ENCODE results near the gene ODR4.
"Not testable (repeated sequence)": the region's sequence is repeated elsewhere in the genome, so short reads cannot be mapped to it uniquely, and the experiment has no call there.

ODR4 gene

DNA sequence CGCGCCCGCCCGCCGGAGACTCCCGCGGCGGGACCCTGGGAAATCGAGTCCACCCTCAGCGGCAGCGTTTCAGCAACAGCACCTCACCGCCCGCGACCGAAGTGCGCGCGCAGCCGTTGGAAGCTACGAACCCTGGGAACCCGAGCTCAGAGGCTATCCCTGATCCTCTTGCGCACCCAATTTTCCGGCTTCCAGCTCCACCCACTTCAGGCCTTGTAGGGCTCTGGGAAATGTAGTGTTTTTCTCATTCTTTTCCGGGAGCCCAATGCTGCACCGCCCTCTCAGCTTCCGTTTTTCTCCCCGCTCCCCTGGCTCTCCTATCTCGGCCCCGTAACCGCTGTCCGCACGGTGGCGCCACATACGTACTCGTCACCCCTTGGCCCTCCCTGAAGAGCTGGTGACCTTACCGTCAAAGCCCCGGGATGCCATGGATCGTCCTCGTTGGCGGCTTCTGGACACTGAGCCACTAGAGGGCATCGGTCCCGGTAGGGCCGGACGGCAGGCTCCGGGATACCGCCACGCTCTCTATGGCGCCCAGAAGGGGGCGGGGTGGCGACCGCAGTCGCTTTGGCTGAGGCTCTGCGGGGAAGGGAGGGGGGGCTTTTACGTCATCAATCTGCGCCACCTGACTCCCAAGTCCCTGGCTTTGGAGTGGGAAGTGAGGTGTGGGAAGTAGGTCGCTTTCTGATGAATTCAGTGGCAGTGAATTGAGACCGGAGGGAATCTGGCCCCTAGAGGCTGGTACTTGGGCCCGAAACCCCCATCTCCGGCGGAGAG lies at the start of gene ODR4, which contains the start of gene TPR:
TSS of gene ODR4 (plus strand) at position 687 of the 777 bp plus-strand sequence. CDS start 3,948 bp downstream, outside the sequence.
TSS of gene TPR (minus strand) at position 102 of the 777 bp plus-strand sequence. CDS start 225 bp downstream, outside the sequence.
- DNase-seq (ENCODE audit: low read depth in 2 of 2) = peak; percentile 100
- H3K4me3 ChIP-seq (replicated peaks in 1 of 2; ENCODE audit: low read depth in 2 of 2, low read length in 2 of 2) = peak within 1 kb of the TSS; percentile 85 to 90
- TF ChIP-seq, protein P1, sequence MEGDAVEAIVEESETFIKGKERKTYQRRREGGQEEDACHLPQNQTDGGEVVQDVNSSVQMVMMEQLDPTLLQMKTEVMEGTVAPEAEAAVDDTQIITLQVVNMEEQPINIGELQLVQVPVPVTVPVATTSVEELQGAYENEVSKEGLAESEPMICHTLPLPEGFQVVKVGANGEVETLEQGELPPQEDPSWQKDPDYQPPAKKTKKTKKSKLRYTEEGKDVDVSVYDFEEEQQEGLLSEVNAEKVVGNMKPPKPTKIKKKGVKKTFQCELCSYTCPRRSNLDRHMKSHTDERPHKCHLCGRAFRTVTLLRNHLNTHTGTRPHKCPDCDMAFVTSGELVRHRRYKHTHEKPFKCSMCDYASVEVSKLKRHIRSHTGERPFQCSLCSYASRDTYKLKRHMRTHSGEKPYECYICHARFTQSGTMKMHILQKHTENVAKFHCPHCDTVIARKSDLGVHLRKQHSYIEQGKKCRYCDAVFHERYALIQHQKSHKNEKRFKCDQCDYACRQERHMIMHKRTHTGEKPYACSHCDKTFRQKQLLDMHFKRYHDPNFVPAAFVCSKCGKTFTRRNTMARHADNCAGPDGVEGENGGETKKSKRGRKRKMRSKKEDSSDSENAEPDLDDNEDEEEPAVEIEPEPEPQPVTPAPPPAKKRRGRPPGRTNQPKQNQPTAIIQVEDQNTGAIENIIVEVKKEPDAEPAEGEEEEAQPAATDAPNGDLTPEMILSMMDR (IDR thresholded peaks at IDR 0.05; ENCODE audit: low read depth, low read length) = peak; percentile 81

DNA sequence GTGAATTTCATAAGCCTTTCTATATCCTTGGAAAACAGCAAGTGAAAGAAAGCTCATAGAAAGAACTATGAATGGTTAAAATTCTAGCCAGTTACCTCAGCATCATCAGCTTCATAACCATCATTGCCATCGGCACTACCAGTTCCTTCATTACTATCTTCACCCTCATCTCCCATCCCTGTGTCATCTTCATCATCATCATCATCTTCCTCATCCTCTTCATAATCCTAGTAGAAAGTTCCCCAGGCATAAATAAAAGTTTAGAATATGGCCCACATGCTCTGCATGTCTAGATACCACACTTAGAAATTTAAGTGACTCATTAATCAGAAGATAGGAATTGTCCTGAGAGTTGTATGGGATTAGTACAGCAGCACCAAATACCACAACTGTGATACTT lies 49.6 kb upstream of the ODR4 start:
- no peak for DNase-seq (ENCODE audit: low read depth in 2 of 2)
- no peak overlapping the region for H3K4me3 ChIP-seq (replicated peaks in 1 of 2; ENCODE audit: low read depth in 2 of 2, low read length in 2 of 2)
- TF ChIP-seq, protein P1 (IDR thresholded peaks at IDR 0.05; ENCODE audit: low read depth, low read length) = no peak

DNA sequence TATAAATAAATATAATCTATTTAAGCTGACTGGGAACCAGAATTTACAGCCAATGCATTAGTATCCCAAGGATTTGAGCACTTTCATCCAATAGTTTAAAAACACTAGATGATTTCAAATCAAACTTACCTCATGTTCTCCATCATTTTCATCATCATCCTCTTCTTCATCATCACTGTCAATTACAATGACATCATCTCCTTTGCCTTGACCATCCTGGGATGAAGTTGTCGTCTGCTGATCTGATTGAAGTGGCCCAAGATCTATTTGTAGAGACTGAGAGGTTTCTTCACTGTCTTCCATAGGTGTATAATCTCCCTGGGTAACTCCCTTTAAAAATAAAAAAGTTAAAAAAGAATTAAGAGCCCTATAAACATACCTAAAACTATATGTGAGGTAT lies 48.3 kb upstream of the ODR4 start:
- no peak for DNase-seq (ENCODE audit: low read depth in 2 of 2)
- no peak overlapping the region for H3K4me3 ChIP-seq (replicated peaks in 1 of 2; ENCODE audit: low read depth in 2 of 2, low read length in 2 of 2)
- TF ChIP-seq, protein P1 (IDR thresholded peaks at IDR 0.05; ENCODE audit: low read depth, low read length) = no peak

DNA sequence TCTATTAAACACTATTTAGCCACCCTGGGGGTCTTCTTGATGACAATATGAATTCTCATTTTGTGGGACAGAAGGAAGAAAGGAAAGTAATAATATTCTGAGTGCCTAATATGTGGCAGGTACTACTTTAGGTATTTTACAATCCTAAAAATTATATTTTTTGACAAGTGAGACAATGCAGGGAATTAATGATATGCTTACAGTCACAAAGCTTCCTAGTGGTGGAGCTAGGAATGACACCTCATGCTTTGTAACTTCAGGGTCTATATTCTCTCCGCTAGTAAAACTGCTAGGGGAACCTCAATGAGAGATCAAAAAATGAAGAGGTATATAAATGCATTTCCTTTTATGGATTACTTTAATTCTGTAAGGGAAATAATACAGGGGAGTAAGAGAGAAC lies 44.9 kb upstream of the ODR4 start:
- DNase-seq (ENCODE audit: low read depth in 2 of 2) = peak in 1 of 2 donors; percentile 10
- TF ChIP-seq, protein P1 (IDR thresholded peaks at IDR 0.05; ENCODE audit: low read depth, low read length) = peak; percentile 50
- H3K4me3 ChIP-seq (replicated peaks in 1 of 2; ENCODE audit: low read depth in 2 of 2, low read length in 2 of 2) = no peak overlapping the region

DNA sequence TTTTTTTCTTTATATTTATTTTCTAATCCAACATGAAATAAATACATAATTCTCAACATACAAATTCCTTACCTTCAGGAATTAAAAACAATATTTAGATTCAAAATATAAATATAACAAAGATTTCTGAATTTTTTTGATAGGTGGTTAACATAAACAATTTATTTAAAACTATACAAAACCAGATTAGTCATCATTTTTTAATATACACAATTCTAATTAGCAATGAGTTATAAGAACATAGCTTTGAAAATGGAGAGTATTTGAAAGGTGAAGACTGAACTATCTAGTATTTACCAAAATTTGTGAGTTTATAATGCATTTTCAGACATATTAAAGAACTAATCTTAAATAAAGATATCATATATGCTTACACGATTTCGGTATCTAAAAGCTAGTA lies 38.1 kb upstream of the ODR4 start:
- no peak overlapping the region for H3K4me3 ChIP-seq (replicated peaks in 1 of 2; ENCODE audit: low read depth in 2 of 2, low read length in 2 of 2)
- no peak for DNase-seq (ENCODE audit: low read depth in 2 of 2)
- TF ChIP-seq, protein P1 (IDR thresholded peaks at IDR 0.05; ENCODE audit: low read depth, low read length) = no peak

DNA sequence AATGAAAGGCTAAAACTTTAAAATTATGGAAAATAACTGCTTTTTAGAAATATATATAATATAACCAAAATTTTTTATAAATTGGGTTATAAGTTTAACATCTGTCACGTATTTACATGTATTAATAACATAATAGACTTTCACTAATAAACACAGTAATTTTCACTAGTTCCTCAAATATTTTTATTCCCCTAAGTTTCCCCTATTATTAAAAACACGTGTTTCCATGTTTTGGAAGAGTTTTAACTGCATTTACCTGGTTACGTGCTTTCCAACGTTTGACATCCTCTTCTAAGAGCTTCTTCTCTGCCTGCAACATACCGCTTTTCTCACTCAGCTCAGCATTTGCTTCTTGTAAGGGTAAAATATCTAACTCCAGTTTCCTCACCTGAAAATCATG lies 34.9 kb upstream of the ODR4 start:
- TF ChIP-seq, protein P1 (IDR thresholded peaks at IDR 0.05; ENCODE audit: low read depth, low read length) = no peak
- no peak overlapping the region for H3K4me3 ChIP-seq (replicated peaks in 1 of 2; ENCODE audit: low read depth in 2 of 2, low read length in 2 of 2)
- no peak for DNase-seq (ENCODE audit: low read depth in 2 of 2)

DNA sequence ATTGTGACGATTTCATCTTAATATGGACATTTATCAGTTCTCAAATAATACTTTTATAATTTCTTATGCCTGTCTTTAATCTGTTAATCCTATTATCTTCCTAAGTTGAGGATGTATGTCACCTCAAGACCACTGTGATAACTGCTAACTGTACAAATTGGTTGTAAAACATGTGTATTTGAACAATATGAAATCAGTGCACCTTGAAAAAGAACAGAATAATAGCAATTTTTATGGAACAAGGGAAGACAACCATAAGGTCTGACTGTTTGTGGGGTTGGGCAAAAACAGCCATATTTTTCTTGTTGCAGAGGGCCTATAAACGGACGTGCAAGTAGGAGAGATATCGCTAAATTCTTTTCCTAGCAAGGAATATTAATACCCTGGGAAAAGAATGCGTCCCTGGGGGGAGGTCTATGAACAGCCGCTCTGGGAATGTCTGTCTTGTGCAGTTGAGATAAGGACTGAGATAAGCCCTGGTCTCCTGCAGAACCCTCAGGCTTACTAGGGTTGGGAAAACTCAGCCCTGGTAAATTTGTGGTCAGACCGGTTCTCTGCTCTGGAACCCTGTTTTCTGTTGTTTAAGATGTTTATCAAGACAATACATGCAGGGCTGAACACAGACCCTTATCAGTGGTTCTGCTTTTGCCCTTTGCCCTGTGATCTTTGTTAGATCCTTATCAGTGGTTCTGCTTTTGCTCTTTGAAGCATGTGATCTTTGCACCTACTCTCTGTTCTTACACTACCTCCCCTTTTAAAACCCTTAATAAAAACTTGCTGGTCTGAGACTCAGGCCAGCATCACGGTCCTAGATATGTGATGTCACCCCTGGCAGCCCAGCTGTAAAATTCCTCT lies 27.6 kb upstream of the ODR4 start:
- DNase-seq (ENCODE audit: low read depth in 2 of 2) = peak in 1 of 2 donors; percentile 2
- not testable (repeated sequence) for H3K4me3 ChIP-seq (replicated peaks in 1 of 2; ENCODE audit: low read depth in 2 of 2, low read length in 2 of 2)
